ENCODE measurements around the gene GIMAP7. TPM values are rescaled to one million over a fixed set of nuclear protein-coding genes. Genes with fewer than 3 reads are reported as not detected.

The GIMAP7 gene
- total RNA-seq, 2 experiments from 2014 or later, result 41.6 TPM

Other genes starting within 250 kb of the GIMAP7 start
- gene LRRC61, start 191.5 kb upstream of the GIMAP7 start, total RNA-seq, result 10 to 100 TPM; 10.3 to 13.3 TPM
- gene ACTR3C, start 191.3 kb upstream of the GIMAP7 start, total RNA-seq, result 1 to 10 TPM; 3.1 to 3.4 TPM
- not detected for gene RARRES2, start 173.2 kb upstream of the GIMAP7 start, total RNA-seq
- gene REPIN1, start 146.1 kb upstream of the GIMAP7 start, total RNA-seq, result 10 to 100 TPM; 45.7 to 49.3 TPM
- gene ZNF775, start 135.5 kb upstream of the GIMAP7 start, total RNA-seq, result 1 to 10 TPM; 4.5 to 5.2 TPM
- 1 to 10 TPM; 9.1 to 9.7 TPM for gene GIMAP8, start 64.2 kb upstream of the GIMAP7 start, total RNA-seq
- 100 to 1,000 TPM; 180 to 193 TPM for gene GIMAP4, start 52.5 kb downstream of the GIMAP7 start, total RNA-seq
- gene GIMAP6, start 117.5 kb downstream of the GIMAP7 start, total RNA-seq, result 10 to 100 TPM; 19.2 to 20.7 TPM
- gene GIMAP2, start 170.8 kb downstream of the GIMAP7 start, total RNA-seq, result 10 to 100 TPM; 45.0 to 49.5 TPM
- 1 to 10 TPM; 5.1 to 5.3 TPM for gene GIMAP1, start 201.7 kb downstream of the GIMAP7 start, total RNA-seq
- 10 to 100 TPM; 32.1 to 32.3 TPM for gene GIMAP5, start 222.5 kb downstream of the GIMAP7 start, total RNA-seq

Data from activated naive CD4-positive, alpha-beta T cell treated with anti-CD3 and anti-CD28 coated beads for 36 hours (primary cell).